HEK293 (cell line): ENCODE measurements around the gene OR1Q1.

Experiments
- CTCF ChIA-PET: fragments of 350-600 bp; formaldehyde crosslinking; extraction: SDS; loops from one replicate; lab custom pipeline; 2021; ENCODE audit warnings: antibody characterized with exemption; lab: Yijun Ruan, JAX
- POLR2A ChIA-PET: fragments of 300-600 bp; formaldehyde crosslinking; extraction: SDS; loops from one replicate; lab custom pipeline; 2020; ENCODE audit warnings: antibody characterized with exemption, inconsistent platforms; lab: Yijun Ruan, JAX
- H3K27ac ChIP-seq: fragments of 200-500 bp; sonication (Bioruptor generic); 2 replicates; pipeline ENCODE4 v1.5.1; 2014; ENCODE audit warnings: low read depth, low read length, control low read depth, inconsistent platforms; ENCODE audit errors: extremely low read depth
- H3K36me3 ChIP-seq, 2 experiments: fragments of 200-500 bp in 1 of 2; sonication (Bioruptor generic) in 1 of 2; 1 replicate in 1 of 2; 2 replicates in 1 of 2; pipeline ENCODE4 v1.5.1; 2014 to 2017; ENCODE audit warnings: inconsistent platforms in 2 of 2, low read length in 2 of 2; ENCODE audit not compliant: control insufficient read depth in 2 of 2, insufficient read depth in 1 of 2
- H3K4me1 ChIP-seq: fragments of 200-500 bp; sonication (Bioruptor generic); 2 replicates; pipeline ENCODE4 v1.5.1; 2014; ENCODE audit warnings: mild to moderate bottlenecking, low read length, inconsistent platforms; ENCODE audit not compliant: control insufficient read depth, insufficient read depth
- H3K4me3 ChIP-seq: 2 replicates; pipeline ENCODE4 v1.5.1; 2011; ENCODE audit warnings: low read depth, mild to moderate bottlenecking, control low read depth, low read length, moderate library complexity
- H3K9me3 ChIP-seq: fragments of 200-500 bp; sonication (Bioruptor generic); 2 replicates; pipeline ENCODE4 v1.5.1; 2014; ENCODE audit warnings: low read depth, low read length, inconsistent platforms; ENCODE audit not compliant: control insufficient read depth, insufficient read depth
- FEZF1 ChIP-seq: fragments of 450-650 bp; formaldehyde crosslinking; IDR thresholded peaks from 2 replicates; pipeline ENCODE4 v1.5.1; 2016; ENCODE audit warnings: missing biosample characterization, missing genetic modification characterization
- IKZF3 ChIP-seq: fragments of 450-650 bp; IDR thresholded peaks from 2 replicates; pipeline ENCODE4 v1.5.0; 2018; ENCODE audit warnings: missing biosample characterization, mild to moderate bottlenecking, missing genetic modification characterization, moderate library complexity
- OSR2 ChIP-seq: fragments of 450-650 bp; formaldehyde crosslinking; IDR thresholded peaks from 2 replicates; pipeline ENCODE4 v1.5.1; 2016; ENCODE audit warnings: missing biosample characterization, missing genetic modification characterization
- PRDM1 ChIP-seq: fragments of 450-650 bp; formaldehyde crosslinking; IDR thresholded peaks from 2 replicates; pipeline ENCODE4; 2016; ENCODE audit warnings: missing biosample characterization, missing genetic modification characterization
- SP7 ChIP-seq: fragments of 450-650 bp; formaldehyde crosslinking; IDR thresholded peaks from 2 replicates; pipeline ENCODE4 v1.5.1; 2016; ENCODE audit warnings: missing biosample characterization, missing genetic modification characterization
- ZBTB1 ChIP-seq: fragments of 450-650 bp; formaldehyde crosslinking; IDR thresholded peaks from 2 replicates; pipeline ENCODE4 v1.5.1; 2016; ENCODE audit warnings: missing biosample characterization, missing genetic modification characterization
- ZBTB44 ChIP-seq: fragments of 450-650 bp; IDR thresholded peaks from 2 replicates; pipeline ENCODE4 v1.5.1; 2018; ENCODE audit warnings: missing biosample characterization, mild to moderate bottlenecking, missing genetic modification characterization
- ZNF132 ChIP-seq: fragments of 450-650 bp; formaldehyde crosslinking; IDR thresholded peaks from 2 replicates; pipeline ENCODE4 v1.5.1; 2017; ENCODE audit warnings: missing biosample characterization, missing genetic modification characterization, borderline replicate concordance
- ZNF221 ChIP-seq: fragments of 450-650 bp; formaldehyde crosslinking; IDR thresholded peaks from 2 replicates; pipeline ENCODE4 v1.5.1; 2017; ENCODE audit warnings: missing biosample characterization, missing genetic modification characterization, borderline replicate concordance
- ZNF223 ChIP-seq: fragments of 450-650 bp; formaldehyde crosslinking; IDR thresholded peaks from 2 replicates; pipeline ENCODE4 v1.5.1; 2016; ENCODE audit warnings: missing biosample characterization, missing genetic modification characterization
- ZNF280C ChIP-seq: fragments of 450-650 bp; formaldehyde crosslinking; IDR thresholded peaks from 2 replicates; pipeline ENCODE4 v1.5.1; 2016; ENCODE audit warnings: missing biosample characterization, missing genetic modification characterization
- ZNF433 ChIP-seq: fragments of 450-650 bp; formaldehyde crosslinking; IDR thresholded peaks from 2 replicates; pipeline ENCODE4 v1.5.1; 2016; ENCODE audit warnings: missing biosample characterization, missing genetic modification characterization, low read depth
- ZNF529 ChIP-seq: fragments of 450-650 bp; formaldehyde crosslinking; IDR thresholded peaks from 2 replicates; pipeline ENCODE4 v1.5.1; 2017; ENCODE audit warnings: missing genetic modification characterization, missing biosample characterization; ENCODE audit not compliant: insufficient replicate concordance
- ZNF768 ChIP-seq: fragments of 450-650 bp; formaldehyde crosslinking; IDR thresholded peaks from 2 replicates; pipeline ENCODE4 v1.5.1; 2018; ENCODE audit warnings: missing biosample characterization, mild to moderate bottlenecking, missing genetic modification characterization
- ZNF777 ChIP-seq: fragments of 450-650 bp; formaldehyde crosslinking; IDR thresholded peaks from 2 replicates; pipeline ENCODE4 v1.5.1; 2017; ENCODE audit warnings: missing biosample characterization, missing genetic modification characterization, borderline replicate concordance
- TF ChIP-seq, protein P1 (sequence below): fragments of 450-650 bp; formaldehyde crosslinking; IDR thresholded peaks from 2 replicates; pipeline ENCODE4 v1.5.1; 2016; ENCODE audit warnings: missing biosample characterization, missing genetic modification characterization, borderline replicate concordance
- TF ChIP-seq, protein P2 (sequence below): fragments of 450-650 bp; formaldehyde crosslinking; IDR thresholded peaks from 2 replicates; pipeline ENCODE4 v1.5.1; 2016; ENCODE audit warnings: missing biosample characterization, missing genetic modification characterization

OR1Q1 gene, protein sequence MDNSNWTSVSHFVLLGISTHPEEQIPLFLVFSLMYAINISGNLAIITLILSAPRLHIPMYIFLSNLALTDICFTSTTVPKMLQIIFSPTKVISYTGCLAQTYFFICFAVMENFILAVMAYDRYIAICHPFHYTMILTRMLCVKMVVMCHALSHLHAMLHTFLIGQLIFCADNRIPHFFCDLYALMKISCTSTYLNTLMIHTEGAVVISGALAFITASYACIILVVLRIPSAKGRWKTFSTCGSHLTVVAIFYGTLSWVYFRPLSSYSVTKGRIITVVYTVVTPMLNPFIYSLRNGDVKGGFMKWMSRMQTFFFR

DNA sequence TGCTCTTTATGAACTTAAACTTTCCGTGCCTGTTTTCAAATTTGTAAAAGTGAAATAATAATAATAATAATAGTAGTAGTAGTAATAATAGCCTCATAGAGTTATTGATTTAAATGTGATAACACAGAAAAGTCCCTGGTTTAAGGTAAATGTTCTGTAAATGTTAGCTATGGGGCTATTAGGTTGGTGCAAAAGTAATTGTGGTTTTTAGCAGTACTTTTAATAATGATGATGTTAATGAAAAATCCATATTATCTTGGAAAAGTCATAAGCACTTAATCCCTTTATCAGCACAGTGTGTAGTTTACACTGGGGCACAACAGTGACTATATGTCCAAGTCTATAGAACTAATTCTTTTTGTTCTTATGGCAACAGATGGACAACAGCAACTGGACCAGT lies at the start of gene OR1Q1:
Gene OR1Q1 (plus strand): TSS at position 377 of the 400 bp plus-strand sequence. CDS start 0 bp downstream, at position 377.
- TF ChIP-seq PRDM1 (tag by site-specific recombination) (no peak), ZBTB44 (tag by site-specific recombination) (no peak), ZNF433 (tag by site-specific recombination) (no peak), ZNF221 (tag by site-specific recombination) (no peak), FEZF1 (tag by site-specific recombination) (no peak), OSR2 (tag by site-specific recombination) (no peak), ZNF777 (tag by site-specific recombination) (no peak), ZNF768 (no peak), ZNF223 (tag by site-specific recombination) (no peak), ZNF132 (tag by site-specific recombination) (no peak), IKZF3 (tag by site-specific recombination) (no peak), ZNF529 (tag by site-specific recombination) (no peak), ZBTB1 (no peak), SP7 (tag by site-specific recombination) (no peak), ZNF280C (tag by site-specific recombination) (no peak)
- TF ChIP-seq, protein P1, sequence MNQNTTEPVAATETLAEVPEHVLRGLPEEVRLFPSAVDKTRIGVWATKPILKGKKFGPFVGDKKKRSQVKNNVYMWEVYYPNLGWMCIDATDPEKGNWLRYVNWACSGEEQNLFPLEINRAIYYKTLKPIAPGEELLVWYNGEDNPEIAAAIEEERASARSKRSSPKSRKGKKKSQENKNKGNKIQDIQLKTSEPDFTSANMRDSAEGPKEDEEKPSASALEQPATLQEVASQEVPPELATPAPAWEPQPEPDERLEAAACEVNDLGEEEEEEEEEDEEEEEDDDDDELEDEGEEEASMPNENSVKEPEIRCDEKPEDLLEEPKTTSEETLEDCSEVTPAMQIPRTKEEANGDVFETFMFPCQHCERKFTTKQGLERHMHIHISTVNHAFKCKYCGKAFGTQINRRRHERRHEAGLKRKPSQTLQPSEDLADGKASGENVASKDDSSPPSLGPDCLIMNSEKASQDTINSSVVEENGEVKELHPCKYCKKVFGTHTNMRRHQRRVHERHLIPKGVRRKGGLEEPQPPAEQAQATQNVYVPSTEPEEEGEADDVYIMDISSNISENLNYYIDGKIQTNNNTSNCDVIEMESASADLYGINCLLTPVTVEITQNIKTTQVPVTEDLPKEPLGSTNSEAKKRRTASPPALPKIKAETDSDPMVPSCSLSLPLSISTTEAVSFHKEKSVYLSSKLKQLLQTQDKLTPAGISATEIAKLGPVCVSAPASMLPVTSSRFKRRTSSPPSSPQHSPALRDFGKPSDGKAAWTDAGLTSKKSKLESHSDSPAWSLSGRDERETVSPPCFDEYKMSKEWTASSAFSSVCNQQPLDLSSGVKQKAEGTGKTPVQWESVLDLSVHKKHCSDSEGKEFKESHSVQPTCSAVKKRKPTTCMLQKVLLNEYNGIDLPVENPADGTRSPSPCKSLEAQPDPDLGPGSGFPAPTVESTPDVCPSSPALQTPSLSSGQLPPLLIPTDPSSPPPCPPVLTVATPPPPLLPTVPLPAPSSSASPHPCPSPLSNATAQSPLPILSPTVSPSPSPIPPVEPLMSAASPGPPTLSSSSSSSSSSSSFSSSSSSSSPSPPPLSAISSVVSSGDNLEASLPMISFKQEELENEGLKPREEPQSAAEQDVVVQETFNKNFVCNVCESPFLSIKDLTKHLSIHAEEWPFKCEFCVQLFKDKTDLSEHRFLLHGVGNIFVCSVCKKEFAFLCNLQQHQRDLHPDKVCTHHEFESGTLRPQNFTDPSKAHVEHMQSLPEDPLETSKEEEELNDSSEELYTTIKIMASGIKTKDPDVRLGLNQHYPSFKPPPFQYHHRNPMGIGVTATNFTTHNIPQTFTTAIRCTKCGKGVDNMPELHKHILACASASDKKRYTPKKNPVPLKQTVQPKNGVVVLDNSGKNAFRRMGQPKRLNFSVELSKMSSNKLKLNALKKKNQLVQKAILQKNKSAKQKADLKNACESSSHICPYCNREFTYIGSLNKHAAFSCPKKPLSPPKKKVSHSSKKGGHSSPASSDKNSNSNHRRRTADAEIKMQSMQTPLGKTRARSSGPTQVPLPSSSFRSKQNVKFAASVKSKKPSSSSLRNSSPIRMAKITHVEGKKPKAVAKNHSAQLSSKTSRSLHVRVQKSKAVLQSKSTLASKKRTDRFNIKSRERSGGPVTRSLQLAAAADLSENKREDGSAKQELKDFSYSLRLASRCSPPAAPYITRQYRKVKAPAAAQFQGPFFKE (tag by site-specific recombination) = no peak
- TF ChIP-seq, protein P2, sequence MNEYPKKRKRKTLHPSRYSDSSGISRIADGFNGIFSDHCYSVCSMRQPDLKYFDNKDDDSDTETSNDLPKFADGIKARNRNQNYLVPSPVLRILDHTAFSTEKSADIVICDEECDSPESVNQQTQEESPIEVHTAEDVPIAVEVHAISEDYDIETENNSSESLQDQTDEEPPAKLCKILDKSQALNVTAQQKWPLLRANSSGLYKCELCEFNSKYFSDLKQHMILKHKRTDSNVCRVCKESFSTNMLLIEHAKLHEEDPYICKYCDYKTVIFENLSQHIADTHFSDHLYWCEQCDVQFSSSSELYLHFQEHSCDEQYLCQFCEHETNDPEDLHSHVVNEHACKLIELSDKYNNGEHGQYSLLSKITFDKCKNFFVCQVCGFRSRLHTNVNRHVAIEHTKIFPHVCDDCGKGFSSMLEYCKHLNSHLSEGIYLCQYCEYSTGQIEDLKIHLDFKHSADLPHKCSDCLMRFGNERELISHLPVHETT (tag by site-specific recombination) = no peak
- Histone ChIP-seq H3K27ac (no peak within 1 kb of the TSS), H3K9me3 (no peaks in the 10 kb centered on the region), H3K4me1 (no peaks in the 10 kb centered on the region), H3K36me3 (no peaks in the 10 kb centered on the region), H3K4me3 (no peak within 1 kb of the TSS)
- ChIA-PET POLR2A (no interaction called here), CTCF (interaction anchor here (1.0 kb wide), 1 partner anchor 8 kb away, joined by 3 read pairs; no protein-coding TSS in a partner anchor)
